ENCODE measurements around the gene EPS8L1.

GRCh38 chr19:55114566-55115145, 39.0 kb downstream of the EPS8L1 start:
- TF ChIP-seq CTCF (IDR thresholded peaks at IDR 0.05; ENCODE audit: low read length): no peak
- TF ChIP-seq EZH2 (IDR thresholded peaks at IDR 0.05; ENCODE audit: borderline replicate concordance, low read length): no peak
